ENCODE results near the gene PROZ. TPM values are rescaled to one million over a fixed set of nuclear protein-coding genes. Genes with fewer than 3 reads are reported as not detected.
A peak's percentile ranks its signal among the peaks of the same experiment; 100 is the strongest.

PROZ gene
- total RNA-seq, 1 donor from 2014 or later, result not detected

DNA sequence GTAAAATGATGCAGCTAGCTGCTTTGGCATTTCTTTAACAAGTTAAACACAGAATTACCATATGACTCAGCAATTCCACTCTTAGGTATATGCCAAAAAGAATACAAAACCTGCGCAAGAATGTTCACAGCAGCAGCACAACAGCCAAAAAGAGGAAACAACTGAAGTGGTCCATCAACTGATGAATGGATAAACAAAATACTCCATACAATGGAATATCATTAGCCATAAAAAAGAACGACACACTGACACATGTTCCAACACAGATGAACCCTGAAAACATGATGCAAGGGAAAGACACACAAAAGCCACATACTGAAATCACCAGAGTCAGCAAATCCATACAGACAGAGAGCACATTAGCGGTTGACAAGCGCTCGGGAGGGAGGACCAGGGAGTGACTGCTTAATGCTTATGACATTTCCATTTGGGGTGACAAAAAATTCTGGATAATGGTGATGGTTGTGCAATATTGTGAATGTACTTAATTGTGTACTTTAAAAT, 47.0 kb downstream of the PROZ start:
- Mint-ChIP-seq H3K4me1 (ENCODE audit: low read depth) (peaks cover 51% of the 10 kb centered on the region), H3K36me3 (ENCODE audit: low read depth) (no peaks in the 10 kb centered on the region), H3K9me3 (ENCODE audit: low read depth) (no peaks in the 10 kb centered on the region), H3K27ac (ENCODE audit: unreplicated experiment) (peak overlapping the region; percentile 34), H3K4me3 (ENCODE audit: unreplicated experiment) (no peak overlapping the region), H3K27me3 (ENCODE audit: low read depth) (no peaks in the 10 kb centered on the region)
- TF ChIP-seq, protein P1, sequence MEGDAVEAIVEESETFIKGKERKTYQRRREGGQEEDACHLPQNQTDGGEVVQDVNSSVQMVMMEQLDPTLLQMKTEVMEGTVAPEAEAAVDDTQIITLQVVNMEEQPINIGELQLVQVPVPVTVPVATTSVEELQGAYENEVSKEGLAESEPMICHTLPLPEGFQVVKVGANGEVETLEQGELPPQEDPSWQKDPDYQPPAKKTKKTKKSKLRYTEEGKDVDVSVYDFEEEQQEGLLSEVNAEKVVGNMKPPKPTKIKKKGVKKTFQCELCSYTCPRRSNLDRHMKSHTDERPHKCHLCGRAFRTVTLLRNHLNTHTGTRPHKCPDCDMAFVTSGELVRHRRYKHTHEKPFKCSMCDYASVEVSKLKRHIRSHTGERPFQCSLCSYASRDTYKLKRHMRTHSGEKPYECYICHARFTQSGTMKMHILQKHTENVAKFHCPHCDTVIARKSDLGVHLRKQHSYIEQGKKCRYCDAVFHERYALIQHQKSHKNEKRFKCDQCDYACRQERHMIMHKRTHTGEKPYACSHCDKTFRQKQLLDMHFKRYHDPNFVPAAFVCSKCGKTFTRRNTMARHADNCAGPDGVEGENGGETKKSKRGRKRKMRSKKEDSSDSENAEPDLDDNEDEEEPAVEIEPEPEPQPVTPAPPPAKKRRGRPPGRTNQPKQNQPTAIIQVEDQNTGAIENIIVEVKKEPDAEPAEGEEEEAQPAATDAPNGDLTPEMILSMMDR (IDR thresholded peaks at IDR 0.05), result no peak
- DNase-seq (ENCODE audit: low spot score), result no peak

DNA sequence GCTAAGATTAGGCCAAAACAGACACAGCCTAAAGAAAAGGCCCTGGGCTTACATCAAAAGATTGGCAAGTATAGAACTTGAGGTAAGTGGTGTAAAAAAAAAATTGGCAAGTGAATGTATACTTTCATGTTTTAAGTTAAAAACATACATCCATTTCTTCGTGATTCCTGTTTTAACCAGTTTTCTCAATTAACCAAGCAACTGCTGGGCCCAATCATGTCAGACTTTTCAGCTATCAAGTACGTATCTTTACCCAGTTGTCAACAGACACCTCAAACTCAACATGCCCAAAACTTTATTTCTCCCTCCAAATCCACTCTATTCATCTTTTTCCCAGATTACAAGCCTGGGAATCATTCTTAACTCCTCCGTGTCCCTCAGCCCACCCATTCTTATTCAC, 49.0 kb downstream of the PROZ start:
- TF ChIP-seq, protein P1 (IDR thresholded peaks at IDR 0.05), result no peak
- Mint-ChIP-seq H3K9me3 (ENCODE audit: low read depth) (no peaks in the 10 kb centered on the region), H3K27me3 (ENCODE audit: low read depth) (no peaks in the 10 kb centered on the region), H3K27ac (ENCODE audit: unreplicated experiment) (peak overlapping the region; percentile 92), H3K4me1 (ENCODE audit: low read depth) (peaks cover 67% of the 10 kb centered on the region), H3K36me3 (ENCODE audit: low read depth) (peaks cover 4% of the 10 kb centered on the region), H3K4me3 (ENCODE audit: unreplicated experiment) (peak overlapping the region; percentile 86)
- no peak for DNase-seq (ENCODE audit: low spot score)

- peaks cover 4% of the 10 kb centered on the region for H3K36me3 Mint-ChIP-seq (ENCODE audit: low read depth)
- H3K4me1 Mint-ChIP-seq (ENCODE audit: low read depth), result peaks cover 63% of the 10 kb centered on the region
- H3K4me3 Mint-ChIP-seq (ENCODE audit: unreplicated experiment), result peak overlapping the region; percentile 86
- TF ChIP-seq, protein P1 (IDR thresholded peaks at IDR 0.05), result peak; percentile 38
- H3K27ac Mint-ChIP-seq (ENCODE audit: unreplicated experiment), result peak overlapping the region; percentile 92
- no peaks in the 10 kb centered on the region for H3K9me3 Mint-ChIP-seq (ENCODE audit: low read depth)
- H3K27me3 Mint-ChIP-seq (ENCODE audit: low read depth), result no peaks in the 10 kb centered on the region
- no peak for DNase-seq (ENCODE audit: low spot score)
These were observed 49.5 kb downstream of the PROZ start for GRCh38 chr13:113207890-113208420.

- no peaks in the 10 kb centered on the region for H3K27me3 Mint-ChIP-seq (ENCODE audit: low read depth)
- H3K4me3 Mint-ChIP-seq (ENCODE audit: unreplicated experiment), result peak within 1 kb of the TSS; percentile 86
- H3K36me3 Mint-ChIP-seq (ENCODE audit: low read depth), result peaks cover 4% of the 10 kb centered on the region
- H3K4me1 Mint-ChIP-seq (ENCODE audit: low read depth), result peaks cover 56% of the 10 kb centered on the region
- TF ChIP-seq, protein P1 (IDR thresholded peaks at IDR 0.05), result peak; percentile 24
- no peak for DNase-seq (ENCODE audit: low spot score)
- H3K27ac Mint-ChIP-seq (ENCODE audit: unreplicated experiment), result peak within 1 kb of the TSS; percentile 92
- no peaks in the 10 kb centered on the region for H3K9me3 Mint-ChIP-seq (ENCODE audit: low read depth)
These were observed 50.2 kb downstream of the PROZ start, which contains the start of gene PCID2 for GRCh38 chr13:113208421-113209335. TSS of gene PCID2 (minus strand) at chr13:113208669. CDS start at chr13:113208634, 35 bp downstream.

GRCh38 chr13:113209336-113209758, 50.9 kb downstream of the PROZ start, which contains the start of gene CUL4A:
TSS of gene CUL4A (plus strand) at chr13:113209613. CDS start at chr13:113209628, 15 bp downstream.
- DNase-seq (ENCODE audit: low spot score), result no peak

More at GRCh38 chr13:113209336-113209758, 50.9 kb downstream of the PROZ start, which contains the start of gene CUL4A:
- peak within 1 kb of the TSS; percentile 86 for H3K4me3 Mint-ChIP-seq (ENCODE audit: unreplicated experiment)
- H3K4me1 Mint-ChIP-seq (ENCODE audit: low read depth), result peaks cover 56% of the 10 kb centered on the region
- no peaks in the 10 kb centered on the region for H3K27me3 Mint-ChIP-seq (ENCODE audit: low read depth)
- peaks cover 4% of the 10 kb centered on the region for H3K36me3 Mint-ChIP-seq (ENCODE audit: low read depth)
- H3K27ac Mint-ChIP-seq (ENCODE audit: unreplicated experiment), result peak within 1 kb of the TSS; percentile 92
- TF ChIP-seq, protein P1 (IDR thresholded peaks at IDR 0.05), result no peak
- H3K9me3 Mint-ChIP-seq (ENCODE audit: low read depth), result no peaks in the 10 kb centered on the region
